ENCODE measurements around the gene SRF. TPM values are rescaled to one million over a fixed set of nuclear protein-coding genes. Genes with fewer than 3 reads are reported as not detected.
A peak's percentile ranks its signal among the peaks of the same experiment; 100 is the strongest.

Gene SRF
- total RNA-seq, 1 donor from 2014 or later: 19.3 TPM

- ATAC-seq: no peak
These were observed 13.4 kb downstream of the SRF start for GRCh38 chr6:43184268-43184985.

DNA sequence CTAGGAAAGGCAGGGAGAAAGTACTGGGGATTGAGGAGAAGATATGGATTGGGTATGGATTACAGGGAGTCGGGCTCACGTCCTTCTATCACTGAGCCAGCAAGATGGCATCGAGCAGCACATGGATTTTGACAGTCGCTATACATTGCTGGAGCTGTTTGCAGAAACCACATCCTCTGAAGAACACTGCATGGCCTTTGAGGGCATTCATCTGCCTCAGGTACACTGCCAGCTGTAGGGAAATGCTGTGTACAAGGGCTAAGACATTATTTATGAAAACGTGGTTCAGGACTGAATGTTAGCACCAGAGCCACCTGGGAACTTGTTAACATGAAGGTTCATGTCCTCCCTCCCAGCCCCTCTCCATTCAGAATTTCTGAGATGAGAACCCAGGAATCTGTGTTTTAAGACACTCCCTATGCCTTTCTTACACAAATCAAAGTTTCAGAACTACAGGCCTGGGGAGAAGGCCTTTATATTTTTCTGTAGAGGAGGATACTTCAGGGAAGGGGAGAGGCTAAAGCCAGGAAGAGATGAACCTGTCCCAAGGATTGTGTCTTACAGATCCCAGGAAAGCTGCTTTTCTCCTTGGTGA, 14.4 kb downstream of the SRF start:
- no peak for ATAC-seq

DNA sequence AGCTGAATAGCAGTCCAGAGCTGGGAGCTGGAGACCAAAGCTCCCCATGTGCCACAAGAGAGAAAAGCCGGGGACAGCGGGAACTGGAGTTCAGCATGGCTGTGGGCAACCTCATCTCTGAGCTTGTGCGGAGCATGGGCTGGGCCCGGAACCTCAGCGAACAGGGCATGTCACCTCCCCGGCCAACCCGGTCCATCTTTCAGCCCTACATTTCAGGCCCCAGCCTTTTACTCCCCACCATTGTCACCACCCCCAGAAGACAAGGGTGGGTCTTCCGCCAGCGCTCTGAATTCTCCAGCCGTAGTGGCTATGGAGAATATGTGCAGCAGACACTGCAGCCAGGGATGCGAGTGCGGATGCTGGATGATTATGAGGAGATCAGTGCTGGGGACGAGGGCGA, 14.9 kb downstream of the SRF start:
- ATAC-seq: no peak

DNA sequence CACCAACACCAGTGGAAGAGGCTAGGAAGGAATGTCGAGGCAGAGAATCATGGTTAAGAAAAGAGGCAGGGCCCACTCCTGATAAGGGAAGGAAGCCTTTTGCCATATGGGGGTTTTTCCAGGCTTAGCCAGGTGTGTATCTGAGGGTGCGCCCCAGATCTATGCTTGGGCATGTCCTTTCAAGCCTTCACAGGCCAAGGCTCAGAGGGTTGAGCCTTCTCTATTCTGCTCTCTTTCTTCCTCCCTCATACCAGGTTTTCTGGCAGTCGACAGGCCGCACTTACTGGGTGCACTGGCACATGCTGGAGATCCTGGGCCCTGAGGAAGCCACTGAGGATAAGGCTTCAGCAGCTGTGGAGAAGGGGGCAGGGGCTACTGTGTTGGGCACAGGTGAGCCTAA, 15.6 kb downstream of the SRF start:
- peak; percentile 79 for ATAC-seq

DNA sequence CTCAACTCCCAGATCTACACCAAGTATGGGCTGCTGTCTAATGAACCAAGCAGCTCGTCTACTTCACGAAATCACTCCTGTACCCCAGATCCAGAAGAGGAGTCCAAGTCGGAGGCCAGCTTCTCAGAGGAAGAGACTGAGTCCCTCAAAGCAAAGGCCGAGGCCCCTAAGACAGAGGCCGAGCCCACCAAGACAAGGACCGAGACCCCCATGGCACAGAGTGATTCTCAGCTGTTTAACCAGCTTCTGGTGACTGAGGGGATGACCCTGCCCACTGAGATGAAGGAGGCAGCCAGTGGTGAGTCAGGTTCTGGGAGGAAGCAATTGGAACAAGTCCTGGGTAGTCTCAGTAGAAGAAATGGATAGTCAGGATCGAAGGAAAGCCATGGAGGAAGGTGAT, 16.8 kb downstream of the SRF start:
- ATAC-seq: no peak

DNA sequence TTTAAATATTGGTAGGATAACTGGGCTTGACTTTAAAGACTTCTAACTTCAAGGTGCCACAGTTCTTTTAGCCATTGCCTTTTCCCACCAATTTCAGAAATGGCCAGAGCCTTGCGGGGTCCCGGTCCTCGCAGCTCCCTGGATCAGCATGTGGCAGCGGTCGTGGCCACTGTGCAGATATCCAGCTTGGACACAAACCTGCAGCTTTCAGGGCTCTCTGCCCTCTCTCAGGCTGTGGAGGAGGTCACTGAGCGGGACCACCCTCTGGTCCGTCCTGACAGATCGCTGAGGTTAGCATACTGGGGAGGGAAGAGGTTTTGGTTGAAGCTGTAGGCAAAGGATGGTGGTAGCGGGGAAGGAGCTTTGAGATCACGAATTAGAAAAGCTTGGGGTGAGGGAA, 17.4 kb downstream of the SRF start:
- ATAC-seq: no peak

DNA sequence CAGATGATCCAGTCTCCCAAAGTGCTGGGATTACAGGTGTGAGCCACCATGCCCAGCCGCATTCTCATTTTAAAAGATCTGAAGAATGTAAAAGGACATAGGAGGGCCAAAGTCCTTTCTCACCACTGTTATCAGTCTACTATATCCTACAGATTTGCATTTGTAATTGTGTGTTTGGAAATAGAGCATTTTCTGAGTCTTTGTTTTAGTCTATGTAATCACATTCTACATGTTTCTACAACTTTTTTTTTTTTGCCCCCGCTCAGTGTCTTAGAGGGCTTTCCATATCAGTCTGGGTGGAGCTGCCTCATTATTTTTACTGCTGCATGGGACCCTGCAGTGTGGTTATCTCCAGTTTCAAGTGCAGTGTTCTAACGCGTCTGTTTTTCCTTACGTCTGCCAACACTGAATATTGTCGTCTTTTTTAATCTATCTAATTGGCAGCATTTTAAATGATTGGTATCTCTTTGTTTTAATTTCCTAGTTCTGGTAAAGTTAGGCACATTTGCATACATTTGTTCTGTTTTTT, 18.8 kb downstream of the SRF start:
- ATAC-seq: no peak

GRCh38 chr6:43192911-43193310, 21.8 kb downstream of the SRF start:
- peak; percentile 10 for ATAC-seq

- ATAC-seq: no peak
These were observed 22.9 kb downstream of the SRF start for GRCh38 chr6:43193929-43194328.

- ATAC-seq: no peak
These were observed 25.3 kb downstream of the SRF start for GRCh38 chr6:43196337-43196736.

DNA sequence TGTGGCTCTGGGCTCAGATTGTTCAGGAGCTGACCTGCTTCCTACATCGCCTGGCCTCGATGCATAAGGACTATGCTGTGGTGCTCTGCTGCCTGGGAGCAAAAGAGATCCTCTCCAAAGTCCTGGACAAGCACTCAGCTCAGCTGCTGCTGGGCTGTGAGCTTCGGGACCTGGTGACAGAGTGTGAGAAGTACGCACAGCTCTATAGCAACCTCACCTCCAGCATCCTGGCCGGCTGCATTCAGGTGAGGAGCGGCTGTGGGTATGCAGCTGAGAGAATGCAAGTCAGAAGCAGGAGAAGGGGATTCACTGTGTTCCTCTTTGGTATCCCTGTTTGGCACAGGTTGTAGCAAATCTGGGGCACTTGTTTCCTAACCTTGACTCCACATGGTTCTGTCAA, 28.8 kb downstream of the SRF start:
- no peak for ATAC-seq

DNA sequence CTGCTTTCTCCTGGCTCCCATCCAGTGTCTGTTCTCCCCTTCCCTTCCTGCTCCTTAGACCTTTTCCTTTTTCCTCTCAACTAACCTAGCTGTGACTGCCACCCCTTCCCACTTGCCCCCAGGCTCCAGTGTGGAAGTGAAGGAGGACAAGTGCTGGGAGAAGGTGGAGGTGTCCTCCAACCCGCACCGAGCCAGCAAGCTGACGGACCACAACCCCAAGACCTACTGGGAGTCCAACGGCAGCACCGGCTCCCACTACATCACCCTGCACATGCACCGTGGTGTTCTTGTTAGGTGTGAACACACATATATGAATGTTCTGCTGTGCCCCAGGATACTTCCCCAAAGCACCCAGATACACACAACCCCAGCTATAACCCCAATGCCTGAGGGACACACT, 29.5 kb downstream of the SRF start:
- no peak for ATAC-seq

- ATAC-seq: no peak
These were observed 31.4 kb downstream of the SRF start for GRCh38 chr6:43202451-43202850.

DNA sequence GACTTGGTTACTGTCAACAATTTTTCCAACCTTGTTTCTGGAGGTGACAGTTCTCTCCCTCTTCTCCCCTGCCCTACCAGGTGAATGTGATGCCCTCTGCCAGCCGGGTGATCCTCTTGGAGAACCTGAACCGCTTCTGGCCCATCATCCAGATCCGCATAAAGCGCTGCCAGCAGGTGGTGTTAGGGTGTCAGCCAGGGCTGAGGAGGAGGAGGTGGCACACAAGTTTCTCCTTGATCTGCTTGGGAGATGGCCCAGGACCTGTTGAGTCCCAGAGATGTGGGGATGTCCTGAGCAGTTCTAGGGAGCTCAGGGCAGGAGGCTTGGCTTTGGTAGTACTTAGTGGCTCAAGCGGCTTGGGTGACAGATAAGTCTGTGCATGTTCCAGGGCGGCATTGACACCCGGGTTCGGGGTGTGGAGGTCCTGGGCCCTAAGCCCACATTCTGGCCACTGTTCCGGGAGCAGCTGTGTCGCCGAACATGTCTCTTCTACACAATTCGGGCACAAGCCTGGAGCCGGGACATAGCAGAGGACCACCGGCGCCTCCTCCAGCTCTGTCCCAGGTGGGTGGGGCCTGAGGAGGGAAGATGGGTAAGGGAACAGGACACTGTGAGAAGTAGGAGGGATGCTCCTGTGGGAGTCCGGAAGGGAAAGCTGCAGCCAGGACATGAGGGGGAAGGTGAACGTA, 32.1 kb downstream of the SRF start:
- ATAC-seq: no peak

DNA sequence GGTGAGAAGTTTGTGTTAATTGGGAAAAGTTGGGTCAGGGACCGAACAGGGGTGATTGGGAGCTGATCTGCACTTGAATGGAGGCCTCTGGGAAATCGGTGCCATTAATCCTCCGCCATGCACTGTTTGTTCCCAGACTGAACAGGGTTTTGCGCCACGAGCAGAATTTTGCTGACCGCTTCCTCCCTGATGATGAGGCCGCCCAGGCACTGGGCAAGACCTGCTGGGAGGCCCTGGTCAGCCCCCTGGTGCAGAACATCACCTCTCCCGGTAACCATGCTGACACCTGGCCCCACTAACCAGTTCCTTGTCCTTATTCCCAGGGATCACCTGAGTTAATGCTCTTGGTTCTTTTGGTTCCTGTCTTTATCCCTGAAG, 32.6 kb downstream of the SRF start:
- no peak for ATAC-seq

GRCh38 chr6:43204271-43205105, 33.4 kb downstream of the SRF start:
- no peak for ATAC-seq

DNA sequence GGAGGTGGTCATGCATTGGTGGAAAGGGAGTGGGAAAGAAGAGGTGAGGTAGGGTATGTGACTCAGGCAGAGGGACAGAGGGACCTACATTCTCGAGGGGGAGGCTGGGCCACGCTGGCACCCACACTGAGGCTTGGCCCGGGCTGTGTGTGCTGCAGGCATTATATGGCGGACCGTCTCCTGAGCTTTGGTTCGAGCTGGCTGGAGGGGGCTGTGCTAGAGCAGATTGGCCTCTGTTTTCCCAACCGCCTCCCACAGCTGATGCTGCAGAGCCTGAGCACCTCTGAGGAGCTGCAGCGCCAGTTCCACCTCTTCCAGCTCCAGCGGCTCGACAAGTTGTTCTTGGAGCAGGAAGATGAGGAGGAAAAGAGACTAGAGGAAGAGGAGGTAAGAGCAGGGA, 34.8 kb downstream of the SRF start:
- no peak for ATAC-seq

DNA sequence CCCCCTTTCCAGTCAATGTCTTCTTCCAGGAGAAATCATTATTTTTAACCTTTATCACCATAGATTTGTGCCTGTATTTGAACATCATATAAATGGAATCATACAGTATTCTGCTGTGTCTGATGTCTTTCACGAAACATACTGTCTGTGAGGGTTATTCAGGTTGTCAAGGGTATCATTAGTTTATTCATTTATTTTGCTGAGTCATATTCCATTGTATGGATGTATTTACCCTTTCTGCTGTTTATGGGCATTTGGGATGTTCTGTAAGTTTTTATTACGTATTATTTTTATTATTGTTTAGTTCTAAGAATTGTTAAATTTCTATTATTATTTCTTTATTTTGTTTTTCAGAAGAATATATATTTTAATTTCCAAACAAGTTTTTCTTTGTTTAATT, 36.2 kb downstream of the SRF start:
- no peak for ATAC-seq

- ATAC-seq: no peak
These were observed 40.9 kb downstream of the SRF start for GRCh38 chr6:43211955-43212354.

DNA sequence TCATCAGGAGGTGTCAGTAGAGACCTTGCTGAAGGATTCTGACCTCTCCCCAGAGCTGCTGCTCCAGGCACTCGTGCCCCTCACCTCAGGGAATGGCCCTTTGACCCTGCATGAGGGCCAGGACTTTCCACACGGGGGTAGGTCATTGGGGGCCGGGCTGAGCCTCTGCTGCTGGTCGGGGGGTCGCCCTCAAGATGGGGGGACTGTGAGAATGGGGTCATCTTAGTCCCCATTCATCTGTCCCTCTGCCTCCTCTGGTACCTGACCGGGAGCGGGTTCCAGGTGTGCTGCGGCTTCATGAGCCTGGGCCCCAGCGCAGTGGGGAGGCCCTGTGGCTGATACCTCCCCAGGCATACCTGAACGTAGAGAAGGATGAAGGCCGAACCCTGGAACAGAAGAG, 42.4 kb downstream of the SRF start:
- ATAC-seq: no peak

- ATAC-seq: no peak
These were observed 44.0 kb downstream of the SRF start for GRCh38 chr6:43215066-43215465.

GRCh38 chr6:43216200-43216599, 45.1 kb downstream of the SRF start:
- ATAC-seq: peak; percentile 15

DNA sequence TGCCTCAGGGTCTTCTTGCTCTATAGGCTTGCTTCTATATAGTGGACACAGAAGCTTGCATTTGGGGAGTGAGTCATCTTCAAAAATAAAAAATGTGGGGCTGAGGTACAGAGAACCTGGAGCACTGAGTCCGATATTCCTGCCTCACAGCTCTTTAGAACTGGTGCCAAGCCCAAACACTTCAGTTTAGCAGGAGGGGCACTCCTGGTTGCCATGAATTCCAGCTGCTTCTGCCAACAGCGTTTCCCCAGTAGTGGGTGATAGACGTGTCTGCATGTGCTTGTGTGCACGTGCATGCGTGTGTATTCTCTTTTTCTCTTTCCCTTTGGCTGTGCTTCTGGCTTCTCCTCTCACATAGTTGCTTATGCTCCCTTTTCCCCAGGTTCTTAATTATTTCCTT, 46.3 kb downstream of the SRF start:
- ATAC-seq: no peak

Data from esophagus mucosa (tissue), 1 donor.